HG03521 (cell line): Measurements from ENCODE around the gene LAMP5.

Experiments
- ATAC-seq: cut with Tn5 transposase; IDR thresholded peaks from one replicate; pipeline ENCODE4 v1.9.1; 2021; ENCODE audit warnings: mild to moderate bottlenecking, moderate library complexity; ENCODE audit not compliant: unreplicated experiment

The LAMP5 gene

GRCh38 chr20:9514461-9515213 is at the start of gene LAMP5:
Gene LAMP5, plus strand, starts transcription at chr20:9514590. Its CDS starts 263 bp downstream, at chr20:9514853.
- ATAC-seq = no peak

GRCh38 chr20:9467995-9468394 is 46.4 kb upstream of the LAMP5 start:
- no peak for ATAC-seq

GRCh38 chr20:9474835-9475415 is 39.5 kb upstream of the LAMP5 start:
- ATAC-seq = no peak

GRCh38 chr20:9475456-9475855 is 38.9 kb upstream of the LAMP5 start:
- no peak for ATAC-seq

- no peak for ATAC-seq
These were observed 38.2 kb upstream of the LAMP5 start for GRCh38 chr20:9476174-9476573.

- ATAC-seq = no peak
These were observed 37.8 kb upstream of the LAMP5 start for GRCh38 chr20:9476637-9477036.

GRCh38 chr20:9478771-9479170 is 35.6 kb upstream of the LAMP5 start:
- no peak for ATAC-seq

- no peak for ATAC-seq
These were observed 34.3 kb upstream of the LAMP5 start for GRCh38 chr20:9480066-9480465.

- no peak for ATAC-seq
These were observed 32.2 kb upstream of the LAMP5 start for GRCh38 chr20:9482180-9482579.

GRCh38 chr20:9483131-9483530 is 31.3 kb upstream of the LAMP5 start:
- ATAC-seq = no peak

GRCh38 chr20:9485614-9486340 is 28.6 kb upstream of the LAMP5 start:
- no peak for ATAC-seq

GRCh38 chr20:9487231-9487630 is 27.2 kb upstream of the LAMP5 start:
- no peak for ATAC-seq

GRCh38 chr20:9488063-9488462 is 26.3 kb upstream of the LAMP5 start:
- no peak for ATAC-seq

- no peak for ATAC-seq
These were observed 24.2 kb upstream of the LAMP5 start for GRCh38 chr20:9490161-9490560.

GRCh38 chr20:9490631-9491030 is 23.8 kb upstream of the LAMP5 start:
- no peak for ATAC-seq

- no peak for ATAC-seq
These were observed 23.1 kb upstream of the LAMP5 start for GRCh38 chr20:9491324-9491723.

GRCh38 chr20:9492067-9492466 is 22.3 kb upstream of the LAMP5 start:
- no peak for ATAC-seq

GRCh38 chr20:9493803-9494202 is 20.6 kb upstream of the LAMP5 start:
- ATAC-seq = no peak

GRCh38 chr20:9495701-9496100 is 18.7 kb upstream of the LAMP5 start:
- ATAC-seq = no peak

- ATAC-seq = no peak
These were observed 18.2 kb upstream of the LAMP5 start for GRCh38 chr20:9496155-9496554.

- no peak for ATAC-seq
These were observed 16.1 kb upstream of the LAMP5 start for GRCh38 chr20:9498322-9498721.
